Erythroblast (primary cell): ENCODE measurements around the gene SLC5A1.

Experiments
- GATA1 ChIP-seq: IDR thresholded peaks from 2 replicates; pipeline ENCODE4 v1.6.1; 2011; ENCODE audit warnings: low read depth, mild to moderate bottlenecking, control low read depth, low read length, moderate library complexity
- POLR2A ChIP-seq: IDR thresholded peaks from 2 replicates; pipeline ENCODE4 v1.6.1; 2011; ENCODE audit warnings: mild to moderate bottlenecking, low read length

DNA sequence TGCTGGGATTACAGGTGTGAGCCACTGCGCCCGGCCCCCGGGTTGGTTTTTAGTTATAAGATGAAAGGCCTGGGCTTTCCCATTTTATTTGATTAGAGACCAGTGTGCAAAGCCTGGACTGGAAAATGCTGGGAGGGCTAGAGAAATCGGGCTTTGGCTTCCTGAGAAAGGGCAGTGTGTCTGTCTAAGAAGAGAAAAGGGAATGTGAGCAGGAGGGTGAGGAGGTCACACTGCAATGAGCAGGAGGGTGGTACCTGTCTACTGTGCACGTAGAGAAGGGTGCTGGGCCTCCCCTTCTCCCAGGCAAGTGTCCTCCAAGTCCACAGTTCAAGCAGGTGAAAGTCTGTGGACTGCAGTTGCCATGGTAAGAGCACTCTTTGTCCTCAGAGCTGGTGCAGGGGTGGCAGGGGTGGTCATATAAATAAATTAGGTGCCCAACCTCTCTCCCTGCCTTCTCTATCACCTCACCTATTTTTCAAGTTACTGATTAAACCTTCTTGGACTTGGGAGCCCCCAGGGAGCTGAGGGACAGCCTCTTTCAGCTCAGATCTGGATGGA is 30.8 kb downstream of the SLC5A1 start:
- TF ChIP-seq POLR2A = no peak
- no peak for TF ChIP-seq GATA1
